Peyer's patch (tissue), 4 donors: ENCODE results near the gene ZDHHC18.
A peak's percentile ranks its signal among the peaks of the same experiment; 100 is the strongest.

Experiments
- CTCF ChIP-seq, 6 experiments: fragments of 450-650 bp in 4 of 6; fragments of 200-600 bp in 2 of 6; sonication (generic) in 1 of 6; IDR thresholded peaks; one replicate each; pipeline ENCODE4 v1.5.1; 2017 to 2019; ENCODE audit warnings: antibody characterized with exemption in 6 of 6, mild to moderate bottlenecking in 3 of 6, moderate library complexity in 1 of 6
- POLR2A ChIP-seq, 2 donors: fragments of 450-650 bp; IDR thresholded peaks; one replicate each; pipeline ENCODE4 v1.5.1; 2017; ENCODE audit warnings: antibody characterized with exemption in 2 of 2, mild to moderate bottlenecking in 2 of 2, moderate library complexity in 2 of 2

- TF ChIP-seq CTCF (IDR thresholded peaks at IDR 0.05) (peak in 5 of 6 experiments; percentile 5 to 40 (median 22)), POLR2A (IDR thresholded peaks at IDR 0.05) (no peak)
Observed at GRCh38 chr1:26820784-26821269, 5.7 kb upstream of the ZDHHC18 start.
